Tibial nerve (tissue), 4 donors: Measurements from ENCODE around the gene RPS24. TPM values are rescaled to one million over a fixed set of nuclear protein-coding genes. Genes with fewer than 3 reads are reported as not detected.

Experiments used
- DNase-seq, 2 donors: peaks; one replicate each; pipeline ENCODE4 v3.0.0-alpha.2; 2019; ENCODE audit warnings: low spot score in 2 of 2
- H3K27ac ChIP-seq, 4 donors: fragments of 200-600 bp; sonication (generic) in 3 of 4; one replicate each; pipeline ENCODE4 v1.5.1; 2017 to 2019; ENCODE audit warnings: mild to moderate bottlenecking in 1 of 4
- H3K27me3 ChIP-seq, 2 donors: fragments of 200-600 bp; sonication (generic) in 1 of 2; one replicate each; pipeline versions ENCODE4 v1.5.1 to v1.6.0; 2017 to 2019
- H3K36me3 ChIP-seq, 3 donors: fragments of 200-600 bp; sonication (generic); one replicate each; pipeline ENCODE4 v1.5.1; 2018 to 2019
- H3K4me1 ChIP-seq, 4 donors: fragments of 200-600 bp; sonication (generic) in 3 of 4; one replicate each; pipeline ENCODE4 v1.5.1; 2017 to 2019
- H3K4me3 ChIP-seq, 4 donors: fragments of 200-600 bp; sonication (generic) in 3 of 4; one replicate each; pipeline ENCODE4 v1.5.1; 2017 to 2019; ENCODE audit warnings: mild to moderate bottlenecking in 1 of 4, moderate library complexity in 1 of 4
- H3K9me3 ChIP-seq, 4 donors: fragments of 200-600 bp; sonication (generic) in 3 of 4; one replicate each; pipeline ENCODE4 v1.5.1; 2017 to 2019
- EP300 ChIP-seq, 2 donors: sonication (generic); formaldehyde crosslinking; IDR thresholded peaks; one replicate each; pipeline ENCODE4 v1.6.1; 2017; ENCODE audit warnings: antibody characterized with exemption in 2 of 2, mild to moderate bottlenecking in 1 of 2
- POLR2A ChIP-seq, 2 donors: fragments of 450-650 bp; IDR thresholded peaks; one replicate each; pipeline ENCODE4 v1.6.1; 2017; ENCODE audit warnings: antibody characterized with exemption in 2 of 2, mild to moderate bottlenecking in 2 of 2, moderate library complexity in 2 of 2
- WGBS, 2 donors: methylation state at CpG; one replicate each; pipeline ENCODE4 v1.1.5; 2018; 5-methylcytosine and 5-hydroxymethylcytosine counted together
- total RNA-seq, 4 donors: library from RNA; depleted of rRNA; stranded (reverse); fragments of >200 nt; gene quantifications; one replicate each; pipeline ENCODE4 v1.1.0, GENCODE V29; 2016
- TF ChIP-seq, protein P1 (sequence below), 5 experiments: fragments of 200-600 bp in 3 of 5; fragments of 450-650 bp in 2 of 5; sonication (generic) in 3 of 5; IDR thresholded peaks; one replicate each; pipeline ENCODE4 v1.5.1; 2016 to 2019; ENCODE audit warnings: antibody characterized with exemption in 5 of 5, mild to moderate bottlenecking in 3 of 5, moderate library complexity in 2 of 5

The RPS24 gene
- total RNA-seq, 4 donors from 2014 or later: 1,426 to 2,100 (median 1,895) TPM

DNA sequence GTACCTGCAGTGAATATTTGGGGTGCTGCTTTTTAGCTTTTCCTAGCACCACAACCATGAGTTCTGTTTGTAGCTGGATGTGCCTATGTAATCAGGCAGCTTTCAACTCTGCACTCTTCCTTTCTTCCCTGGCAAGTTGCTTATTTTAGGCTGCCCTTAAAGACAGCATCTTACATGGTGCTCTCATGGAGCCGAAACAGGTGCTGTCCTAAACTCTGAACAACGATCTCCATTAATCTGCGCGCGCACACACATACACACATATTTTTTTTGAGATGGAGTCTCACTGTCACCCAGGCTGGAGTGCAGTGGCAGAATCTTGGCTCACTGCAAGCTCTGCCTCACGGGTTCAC, 9.1 kb downstream of the RPS24 start:
- no peak for DNase-seq
- H3K4me3 ChIP-seq: no peak overlapping the region
- no peak for TF ChIP-seq EP300 (IDR thresholded peaks at IDR 0.05)
- TF ChIP-seq, protein P1, sequence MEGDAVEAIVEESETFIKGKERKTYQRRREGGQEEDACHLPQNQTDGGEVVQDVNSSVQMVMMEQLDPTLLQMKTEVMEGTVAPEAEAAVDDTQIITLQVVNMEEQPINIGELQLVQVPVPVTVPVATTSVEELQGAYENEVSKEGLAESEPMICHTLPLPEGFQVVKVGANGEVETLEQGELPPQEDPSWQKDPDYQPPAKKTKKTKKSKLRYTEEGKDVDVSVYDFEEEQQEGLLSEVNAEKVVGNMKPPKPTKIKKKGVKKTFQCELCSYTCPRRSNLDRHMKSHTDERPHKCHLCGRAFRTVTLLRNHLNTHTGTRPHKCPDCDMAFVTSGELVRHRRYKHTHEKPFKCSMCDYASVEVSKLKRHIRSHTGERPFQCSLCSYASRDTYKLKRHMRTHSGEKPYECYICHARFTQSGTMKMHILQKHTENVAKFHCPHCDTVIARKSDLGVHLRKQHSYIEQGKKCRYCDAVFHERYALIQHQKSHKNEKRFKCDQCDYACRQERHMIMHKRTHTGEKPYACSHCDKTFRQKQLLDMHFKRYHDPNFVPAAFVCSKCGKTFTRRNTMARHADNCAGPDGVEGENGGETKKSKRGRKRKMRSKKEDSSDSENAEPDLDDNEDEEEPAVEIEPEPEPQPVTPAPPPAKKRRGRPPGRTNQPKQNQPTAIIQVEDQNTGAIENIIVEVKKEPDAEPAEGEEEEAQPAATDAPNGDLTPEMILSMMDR (IDR thresholded peaks at IDR 0.05): no peak
- TF ChIP-seq POLR2A (IDR thresholded peaks at IDR 0.05): no peak
- WGBS, 2 donors: 97% methylated on average over 6 of the region's 6 CpGs
- H3K9me3 ChIP-seq: no peaks in the 10 kb centered on the region
- H3K27ac ChIP-seq: no peak overlapping the region
- no peaks in the 10 kb centered on the region for H3K27me3 ChIP-seq
- H3K4me1 ChIP-seq: peaks cover 0 to 37% (median 0%) of the 10 kb centered on the region in 4 donors
- peaks cover 0 to 56% (median 10%) of the 10 kb centered on the region in 3 donors for H3K36me3 ChIP-seq

DNA sequence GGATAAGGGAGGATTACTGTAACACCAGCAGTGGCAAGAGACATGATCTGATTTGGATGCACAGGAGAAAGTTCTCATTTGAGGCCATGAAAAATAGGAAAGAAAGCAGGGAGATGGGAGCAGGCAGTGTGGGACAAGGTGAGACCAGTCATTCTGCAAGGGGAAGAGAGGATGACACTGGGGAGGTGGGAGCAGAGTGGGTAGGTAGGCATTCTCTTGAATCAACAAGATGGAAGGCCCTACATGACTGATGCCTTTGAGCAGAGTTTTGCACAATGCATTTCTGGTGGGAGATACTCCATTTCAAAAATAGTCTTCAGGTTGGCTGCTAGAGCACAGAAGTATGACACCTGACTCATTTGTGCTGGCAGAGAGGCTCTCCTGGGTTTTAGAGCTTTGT, 10.5 kb downstream of the RPS24 start:
- no peak overlapping the region for H3K4me3 ChIP-seq
- H3K9me3 ChIP-seq: no peaks in the 10 kb centered on the region
- H3K4me1 ChIP-seq: peaks cover 0 to 26% (median 0%) of the 10 kb centered on the region in 4 donors
- no peaks in the 10 kb centered on the region for H3K27me3 ChIP-seq
- no peak for DNase-seq
- H3K27ac ChIP-seq: no peak overlapping the region
- peaks cover 0 to 43% (median 5%) of the 10 kb centered on the region in 3 donors for H3K36me3 ChIP-seq
- TF ChIP-seq, protein P1 (IDR thresholded peaks at IDR 0.05): no peak
- no peak for TF ChIP-seq EP300 (IDR thresholded peaks at IDR 0.05)
- no peak for TF ChIP-seq POLR2A (IDR thresholded peaks at IDR 0.05)

DNA sequence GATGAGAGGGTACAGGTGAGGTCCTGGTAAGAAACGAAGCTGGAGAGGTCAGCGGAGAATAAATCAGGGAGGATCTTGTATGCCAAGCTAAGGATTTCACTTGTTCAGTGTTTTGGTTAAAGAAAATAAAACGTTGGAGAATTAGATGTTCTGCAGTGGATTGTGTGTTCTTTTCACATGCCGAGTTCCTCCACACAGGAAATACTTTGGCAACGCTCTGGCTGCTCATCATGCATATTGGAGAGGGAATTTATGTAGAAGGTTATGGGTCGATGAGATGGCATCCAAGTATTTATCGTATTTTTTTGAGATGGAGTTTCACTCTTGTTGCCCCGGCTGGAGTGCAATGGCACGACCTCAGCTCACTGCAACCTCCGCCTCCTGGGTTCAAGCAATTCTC, 11.0 kb downstream of the RPS24 start:
- TF ChIP-seq, protein P1 (IDR thresholded peaks at IDR 0.05): no peak
- TF ChIP-seq EP300 (IDR thresholded peaks at IDR 0.05) (no peak), POLR2A (IDR thresholded peaks at IDR 0.05) (no peak)
- Histone ChIP-seq H3K36me3 (peaks cover 0 to 43% (median 5%) of the 10 kb centered on the region in 3 donors), H3K27me3 (no peaks in the 10 kb centered on the region), H3K9me3 (no peaks in the 10 kb centered on the region), H3K4me1 (peaks cover 0 to 22% (median 0%) of the 10 kb centered on the region in 4 donors), H3K27ac (no peak overlapping the region), H3K4me3 (no peak overlapping the region)
- DNase-seq: no peak
- WGBS, 2 donors: 42 to 49% methylated on average over 10 of the region's 10 CpGs

DNA sequence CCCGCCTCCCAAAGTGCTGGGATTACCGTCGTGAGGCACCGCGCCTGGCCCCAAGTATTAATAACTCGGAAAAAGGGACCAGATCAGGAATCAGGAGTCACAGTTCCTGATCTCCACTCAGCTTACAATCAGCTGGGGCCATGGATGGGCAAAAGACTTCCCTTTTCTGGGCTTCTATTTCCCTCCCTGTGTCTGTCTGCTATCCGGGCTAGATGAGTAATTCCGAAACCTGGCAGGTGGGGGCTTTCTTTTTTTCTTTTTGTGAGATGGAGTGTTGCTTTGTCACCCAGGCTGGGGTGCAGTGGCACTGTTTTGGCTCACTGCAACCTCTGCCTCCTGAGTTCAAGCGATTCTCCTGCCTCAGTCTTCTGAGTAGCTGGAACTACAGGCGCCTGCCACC, 11.6 kb downstream of the RPS24 start:
- H3K36me3 ChIP-seq: peaks cover 0 to 43% (median 5%) of the 10 kb centered on the region in 3 donors
- H3K27me3 ChIP-seq: no peaks in the 10 kb centered on the region
- TF ChIP-seq POLR2A (IDR thresholded peaks at IDR 0.05): no peak
- TF ChIP-seq, protein P1 (IDR thresholded peaks at IDR 0.05): no peak
- TF ChIP-seq EP300 (IDR thresholded peaks at IDR 0.05): no peak
- DNase-seq: no peak
- H3K4me1 ChIP-seq: peaks cover 0 to 22% (median 0%) of the 10 kb centered on the region in 4 donors
- 77 to 83% methylated on average over 10 of the region's 10 CpGs for WGBS, 2 donors
- H3K9me3 ChIP-seq: no peaks in the 10 kb centered on the region
- H3K27ac ChIP-seq: no peak overlapping the region
- H3K4me3 ChIP-seq: no peak overlapping the region

DNA sequence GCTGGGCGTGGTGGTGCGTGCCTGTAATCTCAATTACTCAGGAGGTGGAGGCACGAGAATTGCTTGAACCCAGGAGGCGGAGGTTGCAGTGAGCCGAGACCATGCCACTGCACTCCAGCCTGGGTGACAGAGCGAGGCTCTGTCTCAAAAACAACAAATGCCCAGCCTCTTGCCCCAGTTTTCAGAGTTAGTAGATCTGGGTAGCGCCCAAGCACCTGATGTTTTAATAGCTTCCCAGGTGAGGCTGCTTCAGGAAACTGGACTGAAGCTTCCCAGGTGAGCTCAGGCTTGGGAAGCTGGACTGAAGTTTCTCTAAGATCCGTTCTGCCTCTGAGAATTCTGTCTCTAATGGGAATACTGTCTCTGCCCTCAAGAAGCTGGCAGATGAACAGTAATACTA, 12.2 kb downstream of the RPS24 start:
- Histone ChIP-seq H3K9me3 (no peaks in the 10 kb centered on the region), H3K36me3 (peaks cover 0 to 43% (median 1%) of the 10 kb centered on the region in 3 donors), H3K4me1 (peaks cover 0 to 22% (median 0%) of the 10 kb centered on the region in 4 donors), H3K4me3 (no peak overlapping the region), H3K27me3 (no peaks in the 10 kb centered on the region), H3K27ac (no peak overlapping the region)
- TF ChIP-seq EP300 (IDR thresholded peaks at IDR 0.05): no peak
- no peak for TF ChIP-seq POLR2A (IDR thresholded peaks at IDR 0.05)
- TF ChIP-seq, protein P1 (IDR thresholded peaks at IDR 0.05): no peak
- no peak for DNase-seq
- whole genome bisulfite sequencing, 2 donors: 88 to 93% methylated on average over 8 of the region's 8 CpGs
